Stimulated activated CD8-positive, alpha-beta memory T cell treated with anti-CD3 and anti-CD28 coated beads, Interleukin-12 subunit alpha, Interleukin-12 subunit beta, amount 100 ng/mL, for 24 hours (primary cell): ENCODE data around the gene INTS1.
"Not testable (repeated sequence)": the region's sequence is repeated elsewhere in the genome, so short reads cannot be mapped to it uniquely, and the experiment has no call there.

Source experiments
- DNase-seq: peaks from one replicate; pipeline ENCODE4 v3.0.0-alpha.2; 2020; ENCODE audit errors: extremely low read depth

Gene INTS1

DNA sequence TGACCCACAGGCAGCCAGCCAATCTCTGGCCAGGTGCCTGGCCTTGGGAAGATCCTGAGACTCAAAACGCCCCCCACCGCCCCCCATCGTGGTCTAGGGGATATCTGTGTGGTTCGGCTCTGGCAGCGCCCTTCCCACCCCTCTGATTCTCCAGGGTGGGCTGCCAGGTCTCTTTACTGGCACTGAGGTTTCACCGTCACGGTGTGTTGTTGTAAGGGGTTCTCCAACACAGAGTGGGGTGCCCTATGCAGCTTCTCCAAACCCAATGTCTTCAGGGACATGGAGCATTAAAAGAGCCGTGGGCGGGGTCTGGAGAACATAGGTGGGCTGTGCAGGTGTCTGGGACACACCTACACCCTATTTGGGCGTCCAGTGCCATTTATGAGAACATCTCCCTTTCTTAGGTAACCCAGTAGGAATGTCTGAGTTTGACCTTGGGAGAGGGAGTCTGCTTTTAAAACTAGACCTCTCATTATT lies 27.8 kb upstream of the INTS1 start:
- no peak for DNase-seq

DNA sequence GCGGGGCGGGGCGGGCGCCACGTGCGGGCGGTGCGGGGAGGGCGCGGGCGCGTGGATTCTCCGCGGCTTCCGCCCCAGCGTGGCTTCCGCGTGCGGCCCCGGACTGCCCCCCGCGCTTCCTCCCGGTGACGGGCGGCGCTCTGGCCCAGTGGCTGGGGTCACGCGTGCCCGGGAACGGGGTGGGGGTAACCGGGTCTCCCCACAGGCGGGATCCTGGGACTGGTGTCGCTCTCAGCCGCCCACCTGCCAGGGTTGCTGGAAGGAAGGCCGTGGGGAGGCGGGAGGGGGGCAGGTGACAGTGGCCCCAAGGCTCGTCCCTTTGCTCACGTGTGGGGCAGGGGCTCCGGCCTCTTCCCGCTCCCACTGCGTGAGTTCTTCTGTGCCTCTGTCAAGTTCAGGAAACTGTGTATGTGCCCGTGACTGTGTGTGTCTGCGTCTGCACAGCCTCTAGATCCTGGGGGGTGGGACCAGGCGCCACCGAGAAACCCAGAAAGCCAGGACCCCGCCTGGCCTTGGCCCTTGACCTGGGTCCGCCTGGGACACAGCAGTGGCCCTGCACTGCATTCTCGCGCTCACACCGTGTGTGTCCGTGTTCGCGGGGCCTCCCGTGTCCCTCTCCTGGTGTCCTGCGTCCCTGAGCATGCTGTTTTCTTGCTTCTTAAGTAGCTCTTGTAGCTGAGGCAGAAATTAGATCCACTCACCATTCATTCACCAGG lies 27.2 kb upstream of the INTS1 start:
- no peak for DNase-seq

DNA sequence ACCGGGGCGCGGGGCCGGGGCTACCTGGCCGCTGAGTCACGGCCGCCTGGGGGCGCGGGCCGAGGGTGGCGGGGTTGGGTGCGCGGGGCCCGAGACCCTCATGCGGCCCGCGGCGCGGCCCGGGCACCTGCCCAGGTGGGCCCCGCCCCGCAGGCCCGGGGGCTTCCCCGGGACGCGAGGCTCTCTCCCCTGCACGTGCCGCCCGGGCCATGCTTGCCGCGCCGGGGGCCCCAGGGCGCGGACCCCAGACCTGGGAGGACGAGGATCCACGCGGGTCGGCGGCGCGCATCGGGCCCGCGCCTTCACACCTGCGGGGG lies 26.7 kb upstream of the INTS1 start:
- no peak for DNase-seq

DNA sequence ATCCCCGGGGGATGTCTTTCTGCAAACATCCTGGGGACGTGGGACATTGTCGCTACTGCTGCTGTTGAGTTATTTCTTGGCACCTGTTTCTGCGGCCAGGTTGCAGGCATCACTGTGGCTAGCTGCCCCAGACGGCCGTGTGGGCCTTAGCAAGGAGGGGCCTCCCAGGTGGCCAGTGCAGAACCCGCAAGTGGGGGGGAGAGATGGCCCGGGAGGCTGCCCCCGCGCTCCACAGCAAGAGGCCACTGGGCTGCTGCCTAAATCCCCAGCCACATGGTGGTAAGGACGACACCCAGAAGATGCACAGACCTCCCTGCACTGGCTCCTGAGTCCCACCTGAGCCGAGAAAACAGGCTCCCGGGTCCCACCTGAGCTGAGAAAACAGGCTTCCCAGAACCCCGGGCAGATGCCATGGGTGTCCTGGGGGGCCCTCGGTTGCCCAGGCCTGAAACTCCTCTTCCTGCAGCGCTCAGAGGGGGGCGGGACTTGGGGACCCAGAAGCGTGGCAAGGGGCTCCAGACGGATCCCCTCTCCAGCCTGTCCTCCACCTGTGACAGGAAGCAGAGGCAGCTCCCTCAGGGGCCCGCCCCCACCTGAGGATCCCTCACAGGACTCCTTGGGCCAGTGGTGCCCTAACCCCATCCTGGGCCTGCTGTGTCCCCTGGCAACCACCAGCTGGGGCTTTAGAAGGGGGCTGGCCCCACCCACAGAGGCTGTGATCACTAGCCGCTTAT lies 25.4 kb upstream of the INTS1 start:
- no peak for DNase-seq

DNA sequence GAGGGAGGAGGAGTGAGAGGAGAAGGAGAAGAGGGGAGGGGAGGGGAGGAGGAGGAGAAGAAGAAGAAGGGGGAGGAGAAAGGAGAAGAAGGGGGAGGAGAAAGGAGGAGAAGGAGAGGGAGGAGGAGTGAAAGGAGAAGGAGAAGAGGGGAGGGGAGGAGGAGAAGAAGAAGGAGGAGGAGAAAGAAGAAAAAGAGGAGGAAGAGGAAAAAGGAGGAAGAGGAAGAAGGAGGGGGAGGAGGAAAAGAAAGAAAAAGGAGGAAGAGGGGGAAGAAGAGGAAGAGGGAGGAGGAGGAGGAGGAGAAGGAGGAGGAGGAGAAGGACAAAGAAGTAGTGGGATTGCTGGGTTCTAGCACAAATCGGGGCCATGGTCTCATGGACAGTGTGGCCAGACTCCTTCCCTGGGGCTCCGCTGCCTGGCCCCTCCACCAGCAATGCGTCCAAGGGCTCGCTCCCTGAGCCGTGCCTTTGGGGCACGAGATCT lies 22.1 kb upstream of the INTS1 start:
- no peak for DNase-seq

DNA sequence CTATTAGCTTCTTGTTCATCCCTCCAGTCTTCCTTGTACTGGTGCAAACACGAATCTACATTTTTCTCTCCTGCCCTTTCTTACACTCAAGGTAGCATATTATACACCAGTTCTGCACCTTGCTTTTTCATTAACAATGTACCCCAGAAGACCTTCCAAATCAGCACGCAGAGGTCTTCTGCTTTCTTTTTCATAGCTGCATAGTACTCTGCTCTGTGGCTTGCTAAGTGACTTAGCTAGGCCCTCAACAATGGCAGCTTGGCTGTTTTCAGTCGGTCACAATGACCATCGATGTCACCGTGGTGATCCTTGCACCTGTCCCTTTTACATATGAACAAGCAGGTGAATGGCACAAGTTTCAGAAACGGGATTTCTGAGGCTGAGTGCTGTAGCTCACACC lies 21.2 kb upstream of the INTS1 start:
- DNase-seq = no peak

DNA sequence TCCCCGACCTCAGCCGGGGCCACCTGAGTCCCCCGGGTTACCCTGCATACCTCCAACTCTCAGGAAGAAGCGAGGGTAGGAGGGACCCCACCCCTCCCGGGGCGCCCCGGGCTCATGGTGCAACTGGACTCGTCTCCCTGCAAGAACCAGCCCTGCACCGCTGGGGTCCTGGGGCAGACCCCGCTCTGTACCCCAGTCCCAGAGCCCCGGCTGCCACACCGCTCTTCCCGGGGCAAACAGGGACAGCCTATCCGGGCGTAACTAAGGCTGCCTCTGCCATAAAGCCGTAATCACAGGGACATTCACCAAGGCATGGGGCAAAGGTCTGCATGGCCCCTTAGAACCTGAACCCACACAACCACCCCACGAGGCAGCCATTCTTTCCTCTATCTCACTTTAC lies 19.7 kb upstream of the INTS1 start:
- DNase-seq = no peak

DNA sequence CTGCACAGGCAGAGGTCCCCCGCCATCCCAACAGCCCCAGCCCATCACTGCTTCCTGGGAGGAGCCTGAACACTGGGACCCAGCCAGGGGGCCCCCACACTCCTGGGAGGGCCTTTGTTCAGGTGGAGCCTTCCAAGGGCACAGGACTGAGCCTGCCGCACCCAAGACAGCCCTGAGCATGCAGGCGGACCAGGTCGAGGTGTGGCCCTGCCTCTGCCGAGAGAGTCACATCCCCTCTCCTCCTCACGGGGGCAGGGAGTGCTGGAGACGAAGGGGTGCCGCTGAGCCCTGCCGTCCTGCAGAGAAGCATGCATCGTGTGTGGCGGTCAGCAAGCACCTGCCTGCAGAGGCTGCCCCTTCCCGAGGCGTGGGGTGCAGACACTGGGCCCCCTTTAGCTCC lies 19.0 kb upstream of the INTS1 start:
- no peak for DNase-seq

DNA sequence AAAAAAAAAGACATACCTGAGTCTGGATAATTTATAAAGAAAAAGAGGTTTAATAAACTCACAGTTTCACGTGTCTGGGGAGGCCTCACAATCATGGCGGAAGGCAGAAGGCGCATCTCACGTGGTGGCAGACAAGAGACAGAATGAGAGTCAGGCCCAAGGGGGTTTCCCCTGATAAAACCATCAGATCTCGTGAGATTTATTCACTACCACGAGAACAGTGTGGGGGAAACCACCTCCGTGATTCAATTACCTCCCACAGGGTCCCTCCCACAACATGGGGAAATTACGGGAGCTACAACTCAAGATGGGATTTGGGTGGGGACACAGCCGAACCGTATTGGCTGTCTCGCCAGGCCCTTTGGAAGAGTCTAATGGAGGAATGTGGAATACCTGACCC lies 17.3 kb upstream of the INTS1 start:
- DNase-seq = no peak

DNA sequence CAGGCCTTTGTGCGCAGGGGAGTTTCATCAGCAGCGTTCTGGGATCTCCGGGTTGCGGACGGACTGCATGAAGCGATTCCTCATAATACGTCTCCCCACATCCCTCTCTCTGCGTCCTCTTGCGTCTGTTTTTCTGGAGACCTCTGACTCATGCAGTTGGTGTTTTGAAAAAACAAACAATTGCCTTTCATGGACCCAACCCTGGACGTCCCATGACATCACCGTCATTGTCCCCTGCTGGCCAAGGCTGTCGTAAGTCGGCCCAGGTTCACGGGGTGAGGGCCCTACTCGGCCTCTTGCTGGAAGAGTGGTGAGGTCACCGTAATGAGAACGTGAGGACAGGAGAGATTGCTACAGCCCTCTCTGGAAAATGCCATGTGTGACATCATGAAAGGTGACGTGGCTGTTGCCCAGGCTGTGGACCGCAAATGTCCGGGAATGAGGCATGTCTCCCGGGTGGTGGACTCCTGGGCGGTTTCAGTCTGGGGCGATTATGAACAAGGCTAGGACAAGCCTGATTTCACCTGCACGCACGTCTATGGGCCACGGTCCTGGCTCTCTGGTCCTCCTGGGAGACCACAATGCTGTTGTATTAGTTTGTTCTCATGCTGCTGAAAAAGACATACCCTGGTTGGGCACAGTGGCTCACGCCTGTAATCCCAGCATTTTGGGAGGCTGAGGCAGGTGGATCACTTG lies 16.5 kb upstream of the INTS1 start:
- no peak for DNase-seq

DNA sequence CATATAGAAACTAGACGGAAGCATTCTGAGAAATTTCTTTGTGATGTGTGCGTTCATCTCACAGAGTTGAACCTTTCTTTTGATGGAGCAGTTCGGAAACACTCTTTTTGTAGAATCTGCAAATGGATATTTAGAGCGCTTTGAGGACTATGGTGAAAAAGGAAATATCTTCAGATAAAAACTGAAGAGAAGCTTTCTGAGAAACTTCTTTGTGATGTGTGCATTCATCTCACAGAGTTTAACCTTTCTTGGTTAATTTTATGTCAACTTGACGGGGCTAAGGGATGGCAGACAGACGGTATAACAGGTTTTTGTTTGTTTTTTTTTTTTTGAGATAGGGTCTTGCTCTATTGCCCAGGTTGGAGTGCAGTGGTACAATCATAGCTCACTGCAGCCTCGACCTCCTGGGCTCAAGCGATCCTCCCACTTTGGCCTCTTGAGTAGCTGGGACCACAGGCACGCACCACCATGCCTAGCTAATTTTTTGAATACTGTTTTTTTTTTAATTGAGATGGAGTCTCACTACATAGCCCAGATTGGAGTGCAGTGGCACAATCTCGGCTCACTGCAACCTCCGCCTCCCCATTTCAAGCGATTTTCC lies 15.2 kb upstream of the INTS1 start:
- not testable (repeated sequence) for DNase-seq

DNA sequence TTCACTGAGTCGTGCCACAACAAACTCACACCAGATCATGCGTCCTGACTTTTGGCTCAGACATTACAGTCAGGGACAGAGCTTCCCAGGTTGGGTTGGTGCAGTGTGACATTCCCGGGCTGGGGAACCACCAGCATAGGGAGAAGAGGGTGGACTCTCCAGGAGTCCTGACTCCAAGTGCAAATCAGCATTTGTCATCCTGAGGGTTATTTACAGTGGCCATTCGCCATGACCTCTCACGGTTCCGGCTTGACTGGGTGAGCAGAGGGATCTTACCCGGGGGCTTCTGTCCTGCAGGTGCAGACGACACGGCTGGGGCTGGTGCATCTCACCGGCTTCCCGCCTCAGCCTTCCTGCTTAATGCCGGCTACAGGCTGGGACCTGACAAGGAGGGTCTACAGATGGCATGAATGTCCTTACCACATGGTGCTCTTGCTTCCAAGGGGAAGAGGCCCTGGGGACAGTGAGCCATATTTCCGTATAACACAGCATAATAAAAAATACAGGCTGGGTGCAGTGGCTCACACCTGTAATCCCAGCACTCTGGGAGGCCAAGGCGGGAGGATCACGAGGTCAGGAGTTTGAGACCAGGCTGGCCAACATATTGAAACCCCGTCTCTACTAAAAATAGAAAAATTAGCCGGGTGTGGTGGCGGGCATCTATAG lies 12.5 kb upstream of the INTS1 start:
- DNase-seq = no peak

DNA sequence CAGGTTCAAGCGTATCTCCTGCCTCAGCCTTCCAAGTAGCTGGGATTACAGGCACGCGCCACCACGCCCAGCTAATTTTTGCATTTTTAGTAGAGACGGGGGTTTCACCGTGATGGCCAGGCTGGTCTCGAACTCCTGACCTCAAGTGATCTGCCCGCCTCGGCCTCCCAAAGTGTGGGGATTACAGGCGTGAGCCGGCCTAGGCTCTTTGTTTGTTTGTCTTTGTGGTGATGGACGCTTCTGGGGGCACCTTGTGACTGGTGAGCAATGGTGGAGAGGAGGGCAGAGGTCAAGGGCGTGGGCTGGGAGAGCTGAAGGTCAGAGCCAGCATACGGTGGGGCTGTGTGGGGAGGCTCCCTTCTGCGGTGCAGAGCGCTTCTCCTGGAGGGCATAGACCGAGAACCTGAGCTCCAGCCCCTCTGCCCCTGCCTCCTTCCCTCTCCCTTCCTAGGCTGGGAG lies 11.3 kb upstream of the INTS1 start:
- not testable (repeated sequence) for DNase-seq

DNA sequence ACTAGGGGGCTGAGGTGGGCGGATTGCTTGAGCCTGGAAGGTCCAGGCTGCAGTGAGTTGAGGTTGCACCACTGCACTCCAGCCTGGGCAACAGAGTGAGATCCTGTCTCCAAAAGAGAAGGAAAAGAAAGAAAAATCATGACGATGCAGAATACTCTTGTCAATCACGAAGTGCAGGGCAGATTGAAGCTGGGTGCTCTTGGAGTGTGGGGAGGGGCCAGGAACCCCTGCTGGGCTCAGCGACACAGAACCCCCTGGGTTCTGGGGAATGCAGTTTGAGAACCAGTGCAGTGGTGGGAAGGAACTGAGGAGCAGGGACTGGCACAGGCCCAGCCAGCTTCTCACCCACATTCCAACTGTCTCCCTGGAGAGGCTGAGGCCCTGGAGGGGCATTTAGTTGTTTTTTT lies 10.8 kb upstream of the INTS1 start:
- DNase-seq = no peak

DNA sequence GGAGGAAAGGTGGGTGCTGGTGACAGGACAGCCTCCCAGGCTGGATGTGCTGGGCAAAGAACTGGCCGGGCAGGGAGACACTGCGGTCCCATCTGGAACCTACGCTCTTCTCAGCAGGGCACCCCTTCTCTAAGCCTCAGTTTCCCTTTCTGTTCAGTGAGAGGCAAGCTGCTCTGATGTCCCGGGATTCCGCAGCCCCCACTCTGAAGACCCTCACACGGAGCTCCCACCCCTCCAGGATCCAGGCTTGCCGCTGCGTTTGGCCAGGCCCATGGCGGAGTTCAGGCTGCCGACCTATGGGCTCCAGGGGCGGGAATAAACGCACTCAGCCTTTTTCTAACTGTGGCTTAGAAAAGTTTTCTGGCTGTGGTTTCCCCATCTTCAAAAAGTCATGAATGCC lies 10.2 kb upstream of the INTS1 start:
- no peak for DNase-seq

DNA sequence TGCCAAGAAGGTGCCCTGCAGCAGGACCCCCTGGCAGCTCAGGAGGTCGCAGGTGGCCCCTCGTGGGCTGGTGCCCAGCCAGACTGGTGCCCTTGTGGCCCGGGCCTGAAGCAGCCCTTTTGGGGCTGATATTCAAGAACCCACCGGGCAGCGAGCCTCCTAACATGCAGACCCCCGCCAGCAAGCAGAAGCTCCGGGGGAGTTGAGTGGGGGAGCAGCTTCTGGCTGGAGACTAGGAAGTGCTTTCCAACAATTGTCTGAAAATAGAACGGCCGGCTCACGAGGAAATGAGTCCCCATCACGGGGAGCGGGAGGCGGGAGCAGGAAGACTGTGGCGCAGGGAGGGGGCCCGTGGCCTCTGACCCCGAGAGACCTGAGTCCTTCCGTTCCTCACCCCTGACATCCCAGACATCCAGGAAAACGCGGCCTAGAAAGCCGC lies 9.5 kb upstream of the INTS1 start:
- no peak for DNase-seq

DNA sequence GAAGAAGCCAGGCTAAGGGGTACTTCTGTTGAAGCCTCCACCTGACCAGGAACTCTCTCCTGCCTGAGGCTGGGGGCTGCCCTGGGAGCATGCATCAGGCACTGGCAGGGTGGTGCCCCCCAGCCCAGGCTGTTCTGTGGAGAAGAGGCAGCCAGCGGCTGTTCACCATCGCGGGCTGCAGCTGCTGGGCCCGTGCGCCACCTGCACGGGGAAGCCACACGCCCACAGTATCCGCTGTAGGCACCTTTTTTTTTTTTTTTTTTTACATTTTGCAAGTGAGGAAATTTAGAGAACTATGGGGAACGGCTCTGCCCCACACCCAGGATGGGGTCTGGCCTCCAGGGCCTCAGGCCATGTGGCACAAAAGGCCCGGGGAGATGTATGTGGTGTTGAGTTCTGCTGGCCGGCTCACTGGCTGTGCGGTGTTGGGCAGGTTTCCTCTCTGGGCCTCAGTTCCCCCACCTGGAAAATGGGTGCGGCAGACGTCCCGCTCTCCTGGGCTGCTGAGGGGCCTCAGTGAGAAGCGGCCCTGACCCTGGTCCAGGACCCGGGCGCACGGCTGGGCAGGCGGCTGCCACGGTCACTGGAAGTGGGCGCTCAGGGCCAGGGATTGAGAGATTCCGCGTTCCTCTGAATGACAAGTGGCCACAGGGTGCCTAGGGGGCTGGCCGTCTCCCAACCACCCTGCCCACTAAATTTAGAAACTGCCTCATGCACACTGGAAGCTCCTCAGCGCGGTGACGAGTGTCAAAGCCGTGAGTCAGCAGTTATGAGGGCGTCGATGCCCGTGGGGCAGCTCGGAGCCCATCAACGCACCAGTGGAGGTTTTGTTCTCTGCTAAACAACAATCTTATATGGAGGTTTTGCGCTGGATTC lies 8.8 kb upstream of the INTS1 start:
- DNase-seq = no peak

DNA sequence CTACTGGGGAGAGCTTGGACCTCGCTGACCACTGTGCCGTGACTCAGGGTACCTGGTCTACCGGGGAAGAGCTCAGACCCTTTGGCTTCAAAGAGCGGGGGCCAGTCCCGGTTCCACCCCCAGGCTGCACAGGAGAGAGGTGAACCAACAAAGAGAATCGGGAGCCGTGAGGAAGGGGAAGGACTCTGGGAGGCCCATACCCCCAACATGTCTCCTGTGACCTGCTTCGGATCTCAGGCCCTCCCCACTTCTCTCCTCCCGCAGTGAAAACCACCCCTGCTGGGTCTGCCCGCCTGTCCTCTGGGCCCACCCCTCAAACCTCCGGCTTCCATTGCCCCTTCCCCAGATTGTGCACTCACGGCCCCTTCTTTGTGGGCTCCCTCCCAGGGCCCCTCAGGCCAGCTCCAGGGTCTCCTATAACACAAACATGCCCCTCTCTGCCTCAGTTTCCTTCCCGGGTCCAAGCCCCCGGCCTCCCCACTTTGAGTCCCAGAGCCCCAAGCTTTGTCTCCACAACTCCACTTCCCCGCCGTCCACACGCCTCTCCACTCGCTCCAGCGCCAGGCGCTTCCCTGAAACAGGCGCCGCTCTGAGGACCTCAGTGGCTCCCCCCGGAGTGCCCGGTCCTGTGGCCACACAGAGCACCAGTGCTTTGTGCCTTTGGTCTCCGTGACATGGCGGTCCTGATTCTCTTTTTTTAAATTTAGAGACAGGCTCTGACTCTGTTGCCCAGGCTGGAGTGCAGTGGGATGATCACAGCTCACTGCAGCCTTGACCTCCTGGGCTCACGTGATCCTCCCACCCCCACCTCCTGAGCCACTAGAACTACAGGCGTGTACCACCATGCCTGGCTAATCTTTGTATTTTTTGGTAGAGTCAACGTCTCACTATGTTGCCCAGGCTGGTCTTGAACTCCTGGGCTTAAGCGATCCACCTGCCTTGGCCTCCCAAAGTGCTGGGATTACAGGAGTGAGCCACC lies 7.5 kb upstream of the INTS1 start:
- no peak for DNase-seq

DNA sequence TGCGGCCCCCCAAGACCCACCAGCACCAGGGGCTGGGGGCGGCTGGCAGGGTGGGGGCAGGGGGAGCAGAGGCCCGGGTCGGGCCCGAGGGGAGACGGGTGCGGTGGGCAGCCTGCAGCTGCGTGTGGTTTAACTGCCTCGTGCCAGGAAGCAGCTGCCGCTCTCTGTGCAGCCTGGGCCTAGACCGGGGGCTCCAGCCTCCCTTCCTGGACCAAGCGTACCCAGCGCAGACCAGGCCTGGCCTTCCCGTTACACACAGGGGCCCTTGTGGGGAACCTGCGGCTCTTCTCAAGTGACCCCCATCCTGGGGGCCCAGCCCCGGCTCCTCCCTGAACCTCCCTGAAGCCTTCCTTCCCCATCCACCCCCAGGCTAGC lies 6.6 kb upstream of the INTS1 start:
- DNase-seq = no peak

DNA sequence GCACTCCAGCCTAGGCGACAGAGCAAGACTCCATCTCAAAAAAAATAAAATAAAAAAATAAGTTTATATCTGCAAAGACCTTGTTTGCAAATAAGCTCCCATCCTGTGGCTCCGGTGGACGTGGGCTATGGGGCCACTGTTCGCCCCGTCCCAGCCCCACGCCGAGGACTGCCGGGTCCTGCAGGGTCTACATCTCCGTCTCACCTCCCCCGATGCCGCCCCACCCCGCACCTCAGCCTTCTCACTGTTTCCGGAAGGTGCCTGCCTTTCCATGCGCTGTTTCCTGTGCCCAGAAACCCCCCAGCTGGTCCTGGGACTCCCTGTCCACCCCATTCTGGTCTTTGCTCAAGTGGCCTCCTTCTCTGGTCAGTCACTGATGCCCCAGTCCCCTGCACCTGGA lies 5.0 kb upstream of the INTS1 start:
- no peak for DNase-seq
